ENCODE results near the gene ZNF787. TPM values are rescaled to one million over a fixed set of nuclear protein-coding genes. Genes with fewer than 3 reads are reported as not detected.

ZNF787 gene
- total and polyA plus RNA-seq, 10 of the 15 experiments (the other 5 are each of a cell fraction or from before 2014, with no cell fraction given): 0.23 to 39.9 (median 4.1) TPM

GRCh38 chr19:56159009-56159559 lies 38.0 kb upstream of the ZNF787 start:
- ChIA-PET POLR2A (no interaction called here), RAD21 (ENCODE audit: unreplicated experiment) (no interaction called here), SMC1A (ENCODE audit: uncharacterized antibody, unreplicated experiment) (no interaction called here), CTCF (no interaction called here)
- no TSS peak for BruUV-seq (replicated peaks)
- intact Hi-C loops (cut with micrococcal nuclease; ENCODE audit: unreplicated experiment) (no loop called here), in situ Hi-C loops (cut with MboI) (no loop called here)
- Histone ChIP-seq H3K9me3 (replicated peaks; ENCODE audit: control insufficient read depth, insufficient read depth, low read length) (no peaks in the 10 kb centered on the region), H3K9ac (ENCODE audit: control insufficient read depth, insufficient read depth, low read length) (no peak overlapping the region), H3K79me2 (ENCODE audit: control insufficient read depth, insufficient read depth, low read length) (no peaks in the 10 kb centered on the region), H4K20me1 (ENCODE audit: control insufficient read depth, insufficient read depth) (no peaks in the 10 kb centered on the region), H3K4me1 (ENCODE audit: control insufficient read depth, insufficient read depth, low read length) (no peaks in the 10 kb centered on the region), H3K27ac (ENCODE audit: control insufficient read depth, insufficient read depth) (no peak overlapping the region), H3K4me2 (ENCODE audit: control insufficient read depth, insufficient read depth) (no peak overlapping the region), H3K27me3 (replicated peaks in 1 of 2; ENCODE audit: control insufficient read depth in 2 of 2, insufficient read depth in 2 of 2, low read length in 1 of 2) (no peaks in the 10 kb centered on the region), H3K4me3 (no peak overlapping the region), H2AFZ (ENCODE audit: control insufficient read depth, low read depth, low read length) (no peak overlapping the region), H3K36me3 (ENCODE audit: control insufficient read depth in 2 of 2, insufficient read depth in 2 of 2, low read length in 1 of 2) (peaks cover 9 to 11% of the 10 kb centered on the region in 2 experiments; a peak in 3 of 4 replicates)
- no peak for TF ChIP-seq TAF1 (IDR thresholded peaks at IDR 0.05; ENCODE audit: borderline replicate concordance, low read depth, low read length)
- no peak for TF ChIP-seq MTA2 (IDR thresholded peaks at IDR 0.05; ENCODE audit: low read depth)
- TF ChIP-seq ELK1 (IDR thresholded peaks at IDR 0.05; ENCODE audit: low read depth, low read length): no peak
- no peak for TF ChIP-seq ZNF24 (IDR thresholded peaks at IDR 0.05)
- TF ChIP-seq KLF5 (IDR thresholded peaks at IDR 0.05; ENCODE audit: partially characterized antibody): no peak
- TF ChIP-seq CHD4 (IDR thresholded peaks at IDR 0.05): no peak
- TF ChIP-seq MYB (IDR thresholded peaks at IDR 0.05; ENCODE audit: borderline replicate concordance, low read depth, low read length): no peak
- TF ChIP-seq PML (IDR thresholded peaks at IDR 0.05; ENCODE audit: low read length): no peak
- TF ChIP-seq FOXM1 (IDR thresholded peaks at IDR 0.05; ENCODE audit: low read depth, low read length): no peak
- no peak for TF ChIP-seq MEF2A (IDR thresholded peaks at IDR 0.05; ENCODE audit: insufficient read depth, low read depth, low read length)
- TF ChIP-seq NFIC (IDR thresholded peaks at IDR 0.05; ENCODE audit: low read depth, low read length): no peak
- no peak for TF ChIP-seq KDM1A (IDR thresholded peaks at IDR 0.05; ENCODE audit: borderline replicate concordance)
- 96% methylated on average over 9 of the region's 9 CpGs for WGBS (ENCODE audit: insufficient coverage, insufficient replicate concordance, low lambda C conversion rate, missing lambda C conversion rate)
- ATAC-seq (no peak), DNase-seq (ENCODE audit: low read depth, low spot score) (no peak), FAIRE-seq (peak; percentile 31)

Measured in GM12878 (cell line).